Psoas muscle (tissue), 8 donors: ENCODE data around the gene MPRIP. TPM values are rescaled to one million over a fixed set of nuclear protein-coding genes. Genes with fewer than 3 reads are reported as not detected.
A peak's percentile ranks its signal among the peaks of the same experiment; 100 is the strongest.
"Not testable (repeated sequence)": the region's sequence is repeated elsewhere in the genome, so short reads cannot be mapped to it uniquely, and the experiment has no call there.

ENCODE experiments used
- ATAC-seq, 4 donors: fragments of 200-7000 bp; cut with Tn5 transposase; one replicate each; pipeline ENCODE4 v1.9.1; 2020; ENCODE audit warnings: moderate library complexity in 3 of 4, mild to moderate bottlenecking in 2 of 4
- DNase-seq, 2 donors: peaks; one replicate each; pipeline ENCODE4 v3.0.0-alpha.2; 2020
- H3K27ac ChIP-seq: fragments of 200-600 bp; one replicate; pipeline ENCODE4 v1.8.0; 2022
- H3K27me3 ChIP-seq, 3 donors: fragments of 200-600 bp in 1 of 3; one replicate each; pipeline versions ENCODE4 v1.6.1 to v1.8.0; 2013 to 2022; ENCODE audit warnings: low read length in 2 of 3, mild to moderate bottlenecking in 2 of 3, moderate library complexity in 1 of 3; ENCODE audit not compliant: insufficient read depth in 3 of 3
- H3K36me3 ChIP-seq, 2 donors: fragments of 200-600 bp in 1 of 2; one replicate each; pipeline versions ENCODE4 v1.6.1 to v1.8.0; 2013 to 2022; ENCODE audit warnings: low read depth in 1 of 2, mild to moderate bottlenecking in 1 of 2, moderate library complexity in 1 of 2; ENCODE audit not compliant: insufficient read depth in 1 of 2
- H3K4me1 ChIP-seq: fragments of 200-600 bp; one replicate; pipeline ENCODE4 v1.8.0; 2022
- H3K4me3 ChIP-seq: fragments of 200-600 bp; one replicate; pipeline ENCODE4 v1.8.0; 2022; ENCODE audit warnings: mild to moderate bottlenecking
- H3K9me3 ChIP-seq: fragments of 200-600 bp; one replicate; pipeline ENCODE4 v1.8.0; 2022
- WGBS, 3 donors: extraction: QIAGEN DNeasy Blood & Tissue Kit; methylation state at CpG; one replicate each; pipeline versions ENCODE4 v1.1.6 to v1.1.7; 2013; 5-methylcytosine and 5-hydroxymethylcytosine counted together
- intact Hi-C, 2 donors: fragments of 100-400 bp; cut with DNase I; formaldehyde crosslinking; loops; one replicate each; pipeline versions ENCODE4 v1.11.0 to v1.14.2; 2022
- polyA plus RNA-seq, 3 donors: library from polyadenylated mRNA; stranded (reverse); fragments of 200-250 nt; gene quantifications; one replicate each; pipeline ENCODE4 v1.2.3, GENCODE V29; 2013
- total RNA-seq, 4 donors: library from RNA; stranded (reverse); fragmentation: NEBNext Ultra II Directional in 2 of 4; extraction: Animal tissue kit (Norgen Biotek cat#: 25700) in 2 of 4; gene quantifications; one replicate each; pipeline versions ENCODE4 v1.2.1 to v1.2.4, GENCODE V29; 2021 to 2023
- TF ChIP-seq, protein P1 (sequence below): fragments of 200-600 bp; IDR thresholded peaks from one replicate; pipeline ENCODE4 v1.8.0; 2022; ENCODE audit warnings: antibody characterized with exemption
- donor health status: healthy with polysubstance abuse.
- donor health status: DM: no; HTN: no; CAD: no; lungs with moderate emphysema.
- donor health status: Bipolar disorder and iron deficiency.
- donor health status: healthy.
- donor health status: DM: yes; HTN: yes; CAD: no.
- donor health status: DM: no; HTN: no; CAD: no.
- donor health status: DM: no; HTN: no; CAD: no.
- donor health status: DM: yes; HTN: yes; CAD: no.

Gene MPRIP
- total and polyA plus RNA-seq, 7 donors: 142 to 322 (median 244) TPM

GRCh38 chr17:17180741-17181525, 138.7 kb downstream of the MPRIP start:
- WGBS, 3 donors: 68 to 79% (median 71%) methylated on average over 13 of the region's 13 CpGs
- DNase-seq: no peak
- H3K4me1 ChIP-seq: no peaks in the 10 kb centered on the region
- no peaks in the 10 kb centered on the region for H3K27me3 ChIP-seq
- ATAC-seq: peak in 2 of 4 donors; percentile 16 to 18
- H3K9me3 ChIP-seq: no peaks in the 10 kb centered on the region
- no peak overlapping the region for H3K4me3 ChIP-seq
- no peak overlapping the region for H3K27ac ChIP-seq
- H3K36me3 ChIP-seq: peaks cover 14 to 100% of the 10 kb centered on the region in 2 donors
- TF ChIP-seq, protein P1, sequence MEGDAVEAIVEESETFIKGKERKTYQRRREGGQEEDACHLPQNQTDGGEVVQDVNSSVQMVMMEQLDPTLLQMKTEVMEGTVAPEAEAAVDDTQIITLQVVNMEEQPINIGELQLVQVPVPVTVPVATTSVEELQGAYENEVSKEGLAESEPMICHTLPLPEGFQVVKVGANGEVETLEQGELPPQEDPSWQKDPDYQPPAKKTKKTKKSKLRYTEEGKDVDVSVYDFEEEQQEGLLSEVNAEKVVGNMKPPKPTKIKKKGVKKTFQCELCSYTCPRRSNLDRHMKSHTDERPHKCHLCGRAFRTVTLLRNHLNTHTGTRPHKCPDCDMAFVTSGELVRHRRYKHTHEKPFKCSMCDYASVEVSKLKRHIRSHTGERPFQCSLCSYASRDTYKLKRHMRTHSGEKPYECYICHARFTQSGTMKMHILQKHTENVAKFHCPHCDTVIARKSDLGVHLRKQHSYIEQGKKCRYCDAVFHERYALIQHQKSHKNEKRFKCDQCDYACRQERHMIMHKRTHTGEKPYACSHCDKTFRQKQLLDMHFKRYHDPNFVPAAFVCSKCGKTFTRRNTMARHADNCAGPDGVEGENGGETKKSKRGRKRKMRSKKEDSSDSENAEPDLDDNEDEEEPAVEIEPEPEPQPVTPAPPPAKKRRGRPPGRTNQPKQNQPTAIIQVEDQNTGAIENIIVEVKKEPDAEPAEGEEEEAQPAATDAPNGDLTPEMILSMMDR: no peak
- intact Hi-C loops: loop anchor here in 1 of 2 donors (10.0 kb wide), 1 partner anchor 176 kb away; no protein-coding TSS in a partner anchor

- 77 to 81% (median 79%) methylated on average over 15 of the region's 15 CpGs for WGBS, 3 donors
- ATAC-seq (no peak), DNase-seq (no peak)
- no peaks in the 10 kb centered on the region for H3K9me3 ChIP-seq
- H3K4me1 ChIP-seq: no peaks in the 10 kb centered on the region
- H3K36me3 ChIP-seq: peaks cover 14 to 100% of the 10 kb centered on the region in 2 donors
- intact Hi-C loops: loop anchor here in 1 of 2 donors (10.0 kb wide), 1 partner anchor 177 kb away; no protein-coding TSS in a partner anchor
- TF ChIP-seq, protein P1: no peak
- H3K4me3 ChIP-seq: no peak overlapping the region
- H3K27me3 ChIP-seq: no peaks in the 10 kb centered on the region
- no peak overlapping the region for H3K27ac ChIP-seq
Measured at GRCh38 chr17:17181666-17182597, 139.7 kb downstream of the MPRIP start.

- H3K4me1 ChIP-seq: no peaks in the 10 kb centered on the region
- TF ChIP-seq, protein P1: no peak
- DNase-seq (no peak), ATAC-seq (no peak)
- H3K36me3 ChIP-seq: peaks cover 14 to 100% of the 10 kb centered on the region in 2 donors
- no peak overlapping the region for H3K27ac ChIP-seq
- H3K9me3 ChIP-seq: no peaks in the 10 kb centered on the region
- 89 to 91% (median 90%) methylated on average over 6 of the region's 6 CpGs for WGBS, 3 donors
- no peaks in the 10 kb centered on the region for H3K27me3 ChIP-seq
- H3K4me3 ChIP-seq: no peak overlapping the region
- intact Hi-C loops: loop anchor here in 1 of 2 donors (10.0 kb wide), 1 partner anchor 178 kb away; no protein-coding TSS in a partner anchor
Measured at GRCh38 chr17:17182598-17183136, 140.4 kb downstream of the MPRIP start.

DNA sequence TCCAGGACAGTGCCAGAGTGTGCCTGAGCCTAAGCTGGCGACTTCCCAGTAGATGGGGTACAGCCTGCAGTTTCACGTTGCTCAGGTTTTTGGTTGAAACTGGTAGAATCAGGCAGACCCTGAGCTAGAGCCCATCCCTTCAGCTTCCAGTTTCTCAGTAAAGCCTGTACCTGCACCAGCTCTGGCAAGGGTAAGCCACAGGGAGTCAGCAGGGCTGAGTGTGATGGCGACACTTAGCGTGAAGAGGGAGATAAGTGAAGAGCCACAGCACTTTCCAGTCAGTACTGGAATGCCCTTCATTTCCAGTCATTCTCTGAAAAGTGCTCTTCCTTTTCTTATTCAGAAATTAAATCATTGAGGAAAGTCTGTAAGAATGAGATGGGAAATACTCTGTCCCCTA, 141.5 kb downstream of the MPRIP start:
- Histone ChIP-seq H3K27ac (no peak overlapping the region), H3K9me3 (no peaks in the 10 kb centered on the region), H3K27me3 (no peaks in the 10 kb centered on the region), H3K36me3 (peaks cover 14 to 100% of the 10 kb centered on the region in 2 donors), H3K4me3 (no peak overlapping the region), H3K4me1 (no peaks in the 10 kb centered on the region)
- intact Hi-C loops: loop anchor here in 1 of 2 donors (10.0 kb wide), 1 partner anchor 179 kb away; no protein-coding TSS in a partner anchor
- 92 to 94% (median 93%) methylated on average over 4 of the region's 4 CpGs for WGBS, 3 donors
- ATAC-seq (no peak), DNase-seq (no peak)
- TF ChIP-seq, protein P1: no peak

DNA sequence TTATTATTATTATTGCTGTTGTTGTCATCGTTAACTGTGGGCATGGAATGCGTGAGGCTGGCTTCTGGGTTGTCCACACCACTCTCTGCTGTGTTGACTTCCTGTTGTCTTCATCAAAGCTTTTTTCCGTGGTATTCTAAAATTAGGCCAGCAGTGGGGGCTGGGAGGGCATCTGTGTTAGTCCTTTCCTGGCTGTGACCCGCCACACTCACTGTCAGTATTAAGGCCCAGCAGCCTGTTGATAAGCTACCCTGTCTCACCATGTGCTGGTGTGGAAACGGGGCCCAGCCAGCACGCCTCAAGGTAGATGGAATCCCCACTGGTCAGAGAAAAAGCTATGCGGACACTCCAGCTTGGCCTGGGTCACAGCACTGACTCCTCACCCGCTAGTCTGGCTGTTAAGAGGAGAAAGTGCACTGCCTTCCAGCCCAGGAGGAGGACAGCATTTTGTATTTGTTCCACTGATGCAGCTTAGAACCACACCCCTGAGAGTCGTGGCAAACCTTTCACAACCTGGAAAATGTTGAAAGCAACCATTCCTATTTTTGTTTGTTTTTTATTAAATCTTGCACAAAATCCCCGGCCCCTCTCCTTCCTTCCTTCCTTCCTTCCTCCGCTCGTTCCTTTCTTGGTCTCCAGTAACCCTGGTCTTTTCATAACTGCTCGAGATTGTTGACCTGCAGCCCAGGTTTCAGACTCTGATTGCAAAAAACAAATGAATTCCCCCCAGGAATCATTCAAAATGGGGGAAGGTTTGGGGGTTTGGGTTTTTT, 142.9 kb downstream of the MPRIP start:
- DNase-seq, H3K27me3 ChIP-seq, H3K4me3 ChIP-seq, H3K4me1 ChIP-seq, H3K9me3 ChIP-seq: not testable (repeated sequence)
- peak overlapping the region; percentile 36 for H3K27ac ChIP-seq
- WGBS, 3 donors: 51 to 58% (median 56%) methylated on average over 13 of the region's 13 CpGs
- intact Hi-C loops: loop anchor here in 1 of 2 donors (5.0 to 10.0 kb wide), 2 partner anchors 33 to 180 kb away; no protein-coding TSS in a partner anchor
- peak in 3 of 4 donors; percentile 29 to 43 (median 38) for ATAC-seq
- peaks cover 14 to 92% of the 10 kb centered on the region in 2 donors for H3K36me3 ChIP-seq
